GM21423 (cell line): ENCODE results near the gene RCBTB1.
A peak's percentile ranks its signal among the peaks of the same experiment; 100 is the strongest.
"Not testable (repeated sequence)": the region's sequence is repeated elsewhere in the genome, so short reads cannot be mapped to it uniquely, and the experiment has no call there.

Experiments
- ATAC-seq: cut with Tn5 transposase; IDR thresholded peaks from one replicate; pipeline ENCODE4 v1.9.1; 2021; ENCODE audit warnings: mild to moderate bottlenecking, moderate library complexity; ENCODE audit not compliant: unreplicated experiment

Gene RCBTB1

GRCh38 chr13:49524740-49525501, 60.4 kb downstream of the RCBTB1 start:
- no peak for ATAC-seq

- no peak for ATAC-seq
Observed at GRCh38 chr13:49521224-49521623, 64.1 kb downstream of the RCBTB1 start.

GRCh38 chr13:49517461-49517860, 67.9 kb downstream of the RCBTB1 start:
- ATAC-seq = no peak

GRCh38 chr13:49516467-49516866, 68.9 kb downstream of the RCBTB1 start:
- ATAC-seq = no peak

- no peak for ATAC-seq
Observed at GRCh38 chr13:49512578-49512977, 72.8 kb downstream of the RCBTB1 start.

GRCh38 chr13:49503951-49504350, 81.4 kb downstream of the RCBTB1 start:
- no peak for ATAC-seq

- ATAC-seq = no peak
Observed at GRCh38 chr13:49502954-49503353, 82.4 kb downstream of the RCBTB1 start.

GRCh38 chr13:49499889-49500660, 85.3 kb downstream of the RCBTB1 start:
- ATAC-seq = no peak

GRCh38 chr13:49498206-49498605, 87.2 kb downstream of the RCBTB1 start:
- no peak for ATAC-seq

- no peak for ATAC-seq
Observed at GRCh38 chr13:49497272-49497671, 88.1 kb downstream of the RCBTB1 start.

GRCh38 chr13:49496837-49497236, 88.5 kb downstream of the RCBTB1 start:
- ATAC-seq = not testable (repeated sequence)

GRCh38 chr13:49495783-49496762, 89.3 kb downstream of the RCBTB1 start, which contains the start of gene PHF11:
Gene PHF11, plus strand, starts transcription at chr13:49495953. Its CDS starts 49 bp downstream, at chr13:49496002.
- peak; percentile 69 for ATAC-seq

GRCh38 chr13:49494645-49495044, 90.7 kb downstream of the RCBTB1 start:
- ATAC-seq = no peak

GRCh38 chr13:49488563-49488962, 96.8 kb downstream of the RCBTB1 start:
- no peak for ATAC-seq
